HG02610 (cell line): ENCODE measurements around the gene FANCC.

Experiments used
- ATAC-seq: cut with Tn5 transposase; IDR thresholded peaks from one replicate; pipeline ENCODE4 v1.9.1; 2021; ENCODE audit warnings: mild to moderate bottlenecking, moderate library complexity; ENCODE audit not compliant: unreplicated experiment

The FANCC gene

DNA sequence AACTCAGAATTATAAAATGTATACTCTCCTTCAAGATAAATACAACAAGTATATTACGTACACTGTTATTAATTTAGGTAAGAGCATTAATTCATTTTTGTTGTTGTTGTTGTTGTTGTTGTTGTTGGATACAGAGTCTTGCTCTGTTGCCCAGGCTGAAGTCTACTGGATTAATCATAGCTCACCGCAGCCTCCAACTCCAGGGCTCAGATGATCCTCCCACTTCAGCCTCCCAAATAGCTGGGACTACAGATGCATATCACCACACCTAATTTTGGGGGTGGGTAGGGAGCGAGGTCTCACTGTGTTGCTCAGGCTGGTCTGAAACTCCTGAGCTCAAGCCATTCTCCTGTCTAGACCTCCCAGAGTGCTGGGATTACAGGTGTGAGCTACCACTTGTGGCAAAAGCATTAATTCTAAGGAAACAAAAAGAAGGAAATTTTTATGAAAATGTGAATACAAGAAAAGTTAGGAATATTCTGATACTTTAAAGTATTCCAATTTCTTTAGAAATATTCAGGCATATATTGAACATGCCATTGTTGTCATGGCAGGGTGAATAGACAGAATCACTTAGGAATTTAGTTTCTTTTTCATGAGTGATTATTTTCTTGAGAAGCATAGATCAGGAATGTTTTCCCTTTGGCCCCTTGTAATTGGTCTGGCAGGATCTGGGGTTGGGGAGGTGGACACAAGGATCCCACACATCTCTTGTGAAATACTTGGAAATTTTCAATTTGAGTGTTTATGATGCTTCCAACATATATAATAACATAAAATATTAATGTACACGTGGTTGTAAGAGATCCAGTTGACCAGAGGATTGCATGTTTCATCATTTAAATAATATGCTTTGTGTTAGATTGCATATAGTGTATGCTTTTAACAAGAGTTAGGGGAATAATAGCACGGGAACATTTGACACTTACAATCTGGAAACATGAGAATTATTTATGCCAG is 263.6 kb downstream of the FANCC start:
- ATAC-seq = no peak

DNA sequence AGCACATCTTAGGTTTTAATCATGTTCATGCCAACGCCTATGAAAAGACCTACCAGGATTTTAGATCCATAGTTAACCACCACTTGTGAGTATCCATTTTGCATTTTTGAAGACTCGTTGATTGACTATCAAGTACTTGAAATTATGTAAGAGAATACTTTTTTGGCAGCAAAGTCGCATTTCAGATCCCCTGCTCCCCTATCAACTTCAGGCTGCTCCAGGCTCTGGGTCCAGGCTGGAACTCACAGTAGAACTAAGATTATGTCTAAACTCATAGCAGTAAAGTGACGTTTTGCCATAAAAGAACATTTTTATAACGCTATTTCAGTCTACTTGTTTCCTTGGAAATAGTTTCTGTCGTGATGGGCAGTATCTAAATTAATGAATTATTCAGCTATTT is 267.7 kb downstream of the FANCC start:
- no peak for ATAC-seq
